T-helper 1 cell (primary cell): ENCODE measurements around the gene MOK.
A peak's percentile ranks its signal among the peaks of the same experiment; 100 is the strongest.
"Not testable (repeated sequence)": the region's sequence is repeated elsewhere in the genome, so short reads cannot be mapped to it uniquely, and the experiment has no call there.

Source experiments
- DNase-seq, 5 donors: peaks; one replicate each; pipeline ENCODE4 v3.0.0-alpha.2; 2012 to 2020

The MOK gene

DNA sequence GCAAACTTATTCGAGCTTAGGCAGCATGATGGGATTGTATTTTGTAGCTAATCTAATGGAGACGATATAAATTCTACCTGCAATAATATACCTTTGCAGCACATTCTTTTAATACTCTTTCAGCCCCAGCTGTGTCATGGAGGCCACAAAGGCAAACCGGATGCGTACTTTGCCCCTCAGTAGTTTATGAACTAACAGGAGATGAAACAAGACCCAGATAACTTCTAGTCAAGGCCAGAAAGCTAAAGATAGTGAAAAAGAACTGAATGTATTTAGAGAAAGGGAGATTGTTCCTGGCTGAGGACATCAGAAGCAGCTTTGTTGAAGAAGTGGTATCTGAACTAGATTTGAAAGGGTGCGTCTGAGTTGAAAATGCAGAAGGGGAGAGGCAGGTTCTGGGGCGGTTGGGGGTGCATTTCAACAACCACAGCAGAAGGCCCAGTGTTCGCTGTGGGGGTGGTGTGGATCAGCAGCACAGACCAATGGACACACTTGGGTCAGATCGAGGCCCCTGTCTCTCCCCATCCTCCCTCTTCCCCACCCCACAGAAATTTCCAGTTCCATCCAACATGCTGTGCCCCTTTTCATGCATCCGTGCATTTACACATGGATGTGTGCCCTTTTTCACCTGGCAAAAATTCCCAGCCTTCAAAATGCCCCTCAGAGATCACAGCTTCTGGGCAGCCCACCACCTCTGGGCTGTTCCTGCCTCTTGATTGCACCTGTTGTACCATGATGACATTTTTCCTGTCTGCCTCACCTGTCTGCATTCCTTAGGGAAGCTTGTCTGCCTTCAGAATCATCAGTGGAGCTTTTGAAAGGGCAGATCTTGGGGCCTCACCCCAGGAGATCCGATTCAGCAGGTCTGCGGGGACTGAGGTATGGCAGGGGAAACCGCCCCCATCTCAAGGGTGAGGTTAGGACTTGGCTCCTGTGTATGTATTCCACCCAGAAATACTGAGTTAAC is 16.8 kb upstream of the MOK start:
- DNase-seq: no peak

DNA sequence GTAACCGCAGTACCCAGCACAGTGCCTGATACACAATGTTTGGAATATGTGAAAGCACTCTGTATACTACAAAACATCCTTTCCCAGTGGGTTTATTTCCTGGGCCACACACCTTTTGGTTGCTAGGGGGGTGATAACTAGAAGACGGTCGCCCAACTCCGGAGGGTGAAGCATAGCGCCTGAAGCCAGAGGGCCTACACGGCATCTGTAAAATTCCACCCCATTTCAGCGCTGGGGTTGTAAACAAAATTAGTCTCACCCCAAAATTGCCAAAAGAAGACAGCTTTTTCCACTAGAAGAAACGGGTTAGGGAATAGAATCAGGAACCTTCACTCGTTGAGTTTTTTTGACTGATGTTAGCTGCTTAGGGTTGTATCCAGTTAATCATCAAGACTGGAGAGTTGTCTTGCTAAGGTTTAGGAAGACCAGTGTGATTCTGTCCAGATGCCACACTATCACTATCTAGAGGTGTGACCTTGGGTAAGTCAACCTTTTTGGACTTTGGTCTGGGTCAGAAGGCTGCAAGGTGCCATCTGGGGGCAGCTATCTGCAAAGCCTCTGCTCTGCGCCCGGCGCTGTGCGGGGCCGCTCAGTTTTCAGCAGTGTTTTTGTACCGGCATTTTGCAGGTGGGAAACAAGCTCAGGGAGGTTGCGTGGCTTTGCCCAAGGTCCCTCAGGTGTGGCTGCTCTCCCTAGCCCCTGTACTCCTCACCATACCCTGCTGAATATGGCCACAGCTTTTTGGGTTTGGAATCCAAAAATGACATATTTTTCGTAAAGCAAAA is 15.9 kb upstream of the MOK start:
- no peak for DNase-seq

DNA sequence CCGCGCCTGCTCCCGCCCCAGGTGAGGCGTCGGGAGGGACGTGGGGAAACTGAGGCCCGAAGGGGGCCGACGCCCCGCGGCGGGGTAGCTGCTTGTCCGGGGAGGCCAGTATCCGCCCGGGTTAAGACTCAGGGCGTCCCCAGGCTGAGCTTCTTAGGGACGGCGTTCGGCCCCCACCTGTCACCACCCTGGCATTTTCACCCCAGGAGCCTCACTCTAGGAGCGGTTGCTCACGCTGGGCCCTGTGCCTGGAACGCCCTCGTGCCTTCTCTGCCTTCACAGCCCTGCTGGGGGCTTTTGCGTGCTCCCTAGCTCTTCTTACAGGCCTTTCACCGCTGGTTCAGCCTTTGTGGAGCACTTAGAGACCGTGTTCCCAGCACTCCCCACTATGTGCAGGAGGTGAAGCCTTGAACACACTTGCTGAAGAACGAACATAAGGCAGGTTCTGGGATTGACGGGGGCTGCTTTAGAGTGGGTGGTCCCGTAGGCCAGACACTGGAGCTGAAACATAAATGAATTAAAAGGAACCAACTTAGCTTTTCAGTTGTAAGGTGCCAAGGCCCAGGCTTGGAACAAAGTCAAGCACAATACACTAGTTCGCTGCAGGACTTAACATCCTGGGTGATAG is 15.2 kb upstream of the MOK start:
- peak in 4 of 5 donors; percentile 26 to 43 (median 36) for DNase-seq

GRCh38 chr14:102319351-102320032 is 14.5 kb upstream of the MOK start, which contains the start of gene ZNF839:
TSS of gene ZNF839 (plus strand) at chr14:102319746. CDS start at chr14:102319766, 20 bp downstream.
- peak; percentile 83 to 92 (median 89) for DNase-seq

GRCh38 chr14:102318781-102319276 is 13.9 kb upstream of the MOK start:
- no peak for DNase-seq

DNA sequence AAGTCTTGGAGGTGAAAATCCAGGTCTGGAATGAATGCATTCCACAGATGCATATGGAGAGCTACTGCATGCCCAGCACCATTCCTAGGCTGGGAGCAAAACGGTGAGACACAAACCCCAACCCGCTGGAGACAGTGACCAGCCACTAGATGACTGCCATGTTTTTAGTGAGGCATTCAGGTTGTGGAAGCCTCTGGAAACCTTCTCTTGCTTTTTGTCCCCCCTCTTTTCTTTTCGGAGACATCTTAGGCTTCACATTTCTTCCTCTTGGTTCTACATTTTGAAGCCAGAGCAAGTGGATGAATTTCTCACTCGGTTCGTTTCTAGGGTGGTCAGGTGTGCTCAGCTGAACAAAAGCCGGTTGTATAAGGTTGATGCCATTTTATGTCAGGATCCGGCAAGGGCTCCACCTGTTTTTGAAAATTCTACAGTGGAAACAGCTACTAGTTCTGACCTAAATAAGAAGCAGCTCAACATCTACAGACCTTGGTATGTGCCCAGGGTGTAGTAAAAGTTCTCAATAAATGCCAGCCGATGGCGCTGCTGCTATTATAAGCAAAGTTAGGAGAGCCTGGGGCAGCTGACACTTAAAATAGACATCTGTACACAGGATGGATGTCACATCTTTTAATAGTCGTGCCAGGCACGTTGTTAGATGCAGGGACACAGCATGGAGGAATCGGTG is 12.7 kb upstream of the MOK start:
- peak in 2 of 5 donors; percentile 11 to 74 for DNase-seq

- peak; percentile 89 to 92 (median 91) for DNase-seq
Measured at GRCh38 chr14:102316743-102317563, 12.0 kb upstream of the MOK start.

DNA sequence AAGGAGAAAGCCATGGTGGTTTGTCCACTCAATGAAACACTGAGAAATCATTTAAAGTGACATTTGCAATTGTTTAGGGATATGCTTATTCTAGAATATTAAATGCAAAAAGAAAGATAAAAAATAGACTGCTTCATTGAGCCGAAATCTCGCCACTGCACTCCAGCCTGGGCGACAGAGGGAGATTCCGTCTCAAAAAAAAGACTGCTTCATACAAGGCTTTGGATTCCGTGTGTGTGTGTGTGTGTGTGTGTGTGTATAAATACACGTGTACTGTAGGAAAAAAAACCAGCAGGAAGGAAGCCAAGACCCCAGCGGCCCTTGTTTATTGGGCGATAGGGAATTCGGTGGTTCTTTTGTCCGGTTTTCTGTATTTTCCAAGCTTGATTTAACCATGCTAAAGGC is 11.4 kb upstream of the MOK start:
- DNase-seq: peak in 2 of 5 donors; percentile 27 to 33

DNA sequence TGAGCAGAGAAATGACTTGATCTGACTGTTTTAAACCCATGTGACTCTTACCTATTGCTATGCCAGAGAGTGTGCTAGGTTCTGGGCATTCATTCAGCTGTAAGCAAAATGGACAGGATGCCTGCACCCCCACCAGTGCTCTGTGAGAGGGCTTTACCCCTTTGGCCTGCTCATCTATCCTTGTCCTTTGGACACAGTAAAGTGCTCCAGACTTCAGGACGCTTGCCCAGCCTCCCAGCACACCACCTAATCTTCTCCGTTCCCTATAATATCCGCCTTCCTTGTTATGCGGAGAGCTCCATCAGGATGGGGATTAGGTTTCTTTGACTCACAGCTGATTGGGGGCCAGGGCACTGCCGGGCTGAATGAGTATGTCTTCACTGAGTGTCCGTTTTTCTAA is 10.2 kb upstream of the MOK start:
- no peak for DNase-seq

DNA sequence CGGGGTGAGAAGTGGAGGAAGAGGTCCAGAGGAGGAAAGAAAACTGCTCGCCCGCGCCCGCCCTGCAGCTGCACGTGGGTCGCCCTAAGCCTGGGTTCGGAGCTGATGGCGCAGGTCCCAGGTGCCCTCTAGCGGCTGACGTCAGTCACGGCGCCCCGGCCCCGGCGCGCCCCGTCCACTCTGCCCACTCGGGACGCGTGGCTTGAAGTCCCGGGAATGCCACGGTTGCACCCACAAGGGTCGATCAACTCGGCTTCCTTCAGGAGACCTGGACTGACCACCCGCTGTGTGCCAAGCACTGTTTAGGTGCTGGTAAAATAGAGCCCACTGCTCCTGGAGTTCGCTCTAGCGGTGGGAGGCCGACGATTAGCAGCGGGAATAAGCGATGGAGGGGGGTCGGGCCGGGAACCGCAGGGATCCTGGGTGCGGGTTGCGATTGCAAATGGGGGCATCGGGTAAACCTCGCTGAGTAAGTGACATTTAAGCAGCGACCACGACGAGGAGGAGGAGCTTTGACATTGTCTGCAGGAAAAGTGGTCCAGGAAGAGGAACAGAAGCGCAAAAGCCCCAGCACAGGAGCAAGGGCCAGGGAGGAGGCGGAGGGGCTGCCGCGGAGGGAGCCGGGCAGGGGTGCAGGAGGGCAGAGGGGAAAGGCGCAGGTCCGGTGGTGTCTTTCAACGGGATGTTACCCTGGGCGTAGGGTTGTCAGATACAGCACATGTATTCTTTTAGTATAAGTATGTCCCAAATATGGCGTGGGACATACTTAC is 9.5 kb upstream of the MOK start:
- peak; percentile 59 to 78 (median 72) for DNase-seq

DNA sequence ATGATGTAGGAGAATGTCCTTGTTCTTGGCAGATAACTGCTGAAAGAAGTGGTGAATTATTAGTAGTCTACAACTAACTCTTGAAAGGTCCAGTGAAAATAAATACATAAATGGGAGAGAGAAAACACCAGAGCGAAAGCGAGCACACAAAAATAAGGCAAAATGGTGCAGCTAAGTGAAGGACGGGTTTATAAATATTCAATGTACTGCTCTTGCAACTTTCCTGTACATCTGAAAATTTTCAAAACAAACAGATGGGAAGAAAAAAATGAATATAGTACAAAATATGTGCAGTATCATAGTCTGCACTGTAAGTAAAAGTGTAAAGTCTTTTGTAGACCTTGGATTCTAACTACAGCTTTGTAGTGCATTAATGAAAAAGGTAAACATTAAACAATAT is 1.3 kb downstream of the MOK start:
- DNase-seq: no peak

DNA sequence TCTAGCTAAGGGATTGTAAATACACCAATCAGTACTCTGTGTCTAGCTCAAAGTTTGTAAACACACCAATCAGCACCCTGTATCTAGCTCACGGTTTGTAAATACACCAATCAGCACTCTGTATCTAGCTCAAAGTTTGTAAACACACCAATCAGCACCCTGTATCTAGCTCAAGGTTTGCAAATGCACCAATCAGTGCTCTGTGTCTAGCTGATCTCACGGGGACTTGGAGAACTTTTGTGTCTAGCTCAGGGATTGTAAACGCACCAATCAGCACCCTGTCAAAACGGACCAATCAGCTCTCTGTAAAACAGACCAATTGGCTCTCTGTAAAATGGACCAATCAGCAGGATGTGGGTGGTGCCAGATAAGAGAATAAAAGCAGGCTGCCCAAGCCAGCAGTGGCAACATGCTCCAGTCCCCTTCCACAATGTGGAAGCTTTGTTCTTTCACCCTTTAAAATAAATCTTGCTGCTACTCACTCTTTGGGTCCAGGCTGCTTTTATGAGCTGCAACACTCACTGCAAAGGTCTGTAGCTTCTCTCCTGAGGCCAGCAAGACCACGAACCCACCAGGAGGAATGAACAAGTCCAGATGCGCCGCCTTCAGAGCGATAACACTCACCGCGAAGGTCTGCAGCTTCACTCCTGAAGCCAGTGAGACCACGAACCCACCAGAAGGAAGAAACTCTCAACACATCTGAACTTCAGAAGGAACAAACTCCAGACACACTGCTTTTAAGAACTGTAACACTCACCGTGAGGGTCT is 6.5 kb downstream of the MOK start:
- DNase-seq: not testable (repeated sequence)

GRCh38 chr14:102297436-102298170 is 7.4 kb downstream of the MOK start:
- no peak for DNase-seq

DNA sequence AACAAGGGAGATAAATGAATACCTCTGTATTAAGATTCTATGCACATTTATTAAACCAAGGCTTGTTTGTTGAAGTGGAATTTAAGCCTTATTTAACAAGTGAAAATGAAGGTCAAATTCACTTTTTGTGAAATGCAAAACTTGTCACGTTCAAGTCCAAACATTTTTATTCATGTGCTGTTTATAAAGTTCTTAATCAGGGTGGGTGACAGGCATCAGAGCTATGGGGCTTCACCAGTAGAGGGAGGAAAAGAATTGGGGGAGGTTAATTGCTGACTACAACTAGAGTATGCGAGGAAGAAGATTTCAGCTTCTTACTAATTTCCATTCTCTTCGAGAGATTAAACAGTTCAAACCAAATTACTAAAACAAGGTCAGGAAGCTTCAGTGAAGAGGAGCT is 9.7 kb downstream of the MOK start:
- DNase-seq: no peak

DNA sequence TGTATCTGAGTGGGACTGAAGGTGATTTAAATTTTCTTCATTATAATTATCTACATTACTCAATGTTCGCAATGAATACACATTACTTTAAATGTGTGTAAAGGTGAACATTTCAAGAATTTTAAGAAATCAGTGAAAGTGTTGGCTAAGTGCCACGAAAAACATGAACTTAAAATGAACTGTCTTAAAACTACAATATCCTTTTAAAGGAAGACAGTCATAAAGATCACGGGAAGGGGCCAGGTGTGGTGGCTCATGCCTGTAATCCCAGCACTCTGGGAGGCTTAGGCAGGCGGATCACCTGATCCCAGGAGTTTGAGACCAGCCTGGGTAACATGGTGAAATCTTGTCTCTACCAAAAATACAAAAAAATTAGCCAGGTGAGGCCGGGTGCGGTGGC is 11.2 kb downstream of the MOK start:
- DNase-seq: no peak

DNA sequence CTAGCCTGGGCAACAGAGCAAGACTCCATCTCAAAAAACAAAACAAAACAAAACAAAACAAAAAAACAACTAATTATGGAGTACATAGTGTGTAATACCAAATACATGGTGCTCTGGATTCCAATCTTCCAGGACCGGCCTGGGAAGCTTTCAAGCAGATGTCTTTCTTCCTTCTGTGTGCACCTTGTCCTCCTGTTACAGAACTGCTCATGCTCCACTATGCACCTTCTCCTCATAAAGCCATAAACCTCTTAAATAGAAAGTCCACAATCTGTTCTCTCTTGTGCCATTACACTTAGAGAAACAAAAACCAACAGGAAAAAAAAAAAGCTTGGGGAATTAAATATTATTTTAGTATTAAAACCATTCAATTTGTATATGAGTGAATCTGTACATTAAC is 12.5 kb downstream of the MOK start:
- DNase-seq: no peak

GRCh38 chr14:102288139-102288538 is 16.8 kb downstream of the MOK start:
- no peak for DNase-seq

DNA sequence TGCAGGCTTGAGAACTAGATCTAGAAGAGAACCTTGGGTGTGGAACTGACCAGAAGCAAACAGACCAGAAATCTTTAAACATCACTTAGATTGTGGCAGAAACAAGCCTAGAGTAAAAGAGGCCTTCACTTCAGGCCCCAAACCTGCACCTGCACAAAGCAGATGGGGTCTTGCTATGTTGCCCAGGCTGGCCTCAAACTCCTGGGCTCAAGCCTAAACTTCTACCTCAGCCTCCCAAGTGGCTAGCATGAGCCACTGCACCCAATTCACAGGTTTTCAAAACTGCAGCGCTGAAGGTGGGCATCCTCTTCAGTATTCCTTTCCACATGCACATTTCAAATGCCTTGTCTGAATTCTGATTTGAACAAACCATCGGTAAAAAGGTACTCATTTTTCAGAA is 19.9 kb downstream of the MOK start:
- no peak for DNase-seq
